ENCODE measurements around the gene RCN2.

DNA sequence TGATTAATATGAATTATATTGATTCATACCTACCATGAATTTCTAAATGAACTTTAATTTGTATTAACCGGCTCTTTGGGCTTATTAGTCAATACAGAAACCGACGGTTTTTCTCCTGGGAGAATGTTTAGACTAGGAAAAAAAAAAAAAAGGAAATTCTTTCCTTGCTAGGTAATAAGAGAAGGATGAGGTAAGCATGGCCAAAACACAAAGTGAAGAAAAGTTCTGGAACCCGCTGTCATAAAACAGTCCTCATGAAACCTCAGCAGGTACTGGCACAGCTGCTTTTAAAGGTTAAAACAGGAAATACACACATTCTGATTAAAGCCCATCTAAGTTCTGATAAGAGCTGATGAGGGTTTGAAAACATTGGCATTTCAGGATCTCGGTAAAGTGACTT is 32.6 kb downstream of the RCN2 start:
- TF ChIP-seq EZH2 (IDR thresholded peaks at IDR 0.05) (no peak), EZH2phosphoT487 (IDR thresholded peaks at IDR 0.05) (no peak)
- TF ChIP-seq, protein P1, sequence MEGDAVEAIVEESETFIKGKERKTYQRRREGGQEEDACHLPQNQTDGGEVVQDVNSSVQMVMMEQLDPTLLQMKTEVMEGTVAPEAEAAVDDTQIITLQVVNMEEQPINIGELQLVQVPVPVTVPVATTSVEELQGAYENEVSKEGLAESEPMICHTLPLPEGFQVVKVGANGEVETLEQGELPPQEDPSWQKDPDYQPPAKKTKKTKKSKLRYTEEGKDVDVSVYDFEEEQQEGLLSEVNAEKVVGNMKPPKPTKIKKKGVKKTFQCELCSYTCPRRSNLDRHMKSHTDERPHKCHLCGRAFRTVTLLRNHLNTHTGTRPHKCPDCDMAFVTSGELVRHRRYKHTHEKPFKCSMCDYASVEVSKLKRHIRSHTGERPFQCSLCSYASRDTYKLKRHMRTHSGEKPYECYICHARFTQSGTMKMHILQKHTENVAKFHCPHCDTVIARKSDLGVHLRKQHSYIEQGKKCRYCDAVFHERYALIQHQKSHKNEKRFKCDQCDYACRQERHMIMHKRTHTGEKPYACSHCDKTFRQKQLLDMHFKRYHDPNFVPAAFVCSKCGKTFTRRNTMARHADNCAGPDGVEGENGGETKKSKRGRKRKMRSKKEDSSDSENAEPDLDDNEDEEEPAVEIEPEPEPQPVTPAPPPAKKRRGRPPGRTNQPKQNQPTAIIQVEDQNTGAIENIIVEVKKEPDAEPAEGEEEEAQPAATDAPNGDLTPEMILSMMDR (IDR thresholded peaks at IDR 0.05): no peak

All from neural progenitor cell (in vitro differentiated cells).